ENCODE measurements around the gene SYTL1. TPM values are rescaled to one million over a fixed set of nuclear protein-coding genes. Genes with fewer than 3 reads are reported as not detected.

SYTL1 gene
- total RNA-seq, 2 experiments from 2014 or later: 81.7 to 117 TPM

DNA sequence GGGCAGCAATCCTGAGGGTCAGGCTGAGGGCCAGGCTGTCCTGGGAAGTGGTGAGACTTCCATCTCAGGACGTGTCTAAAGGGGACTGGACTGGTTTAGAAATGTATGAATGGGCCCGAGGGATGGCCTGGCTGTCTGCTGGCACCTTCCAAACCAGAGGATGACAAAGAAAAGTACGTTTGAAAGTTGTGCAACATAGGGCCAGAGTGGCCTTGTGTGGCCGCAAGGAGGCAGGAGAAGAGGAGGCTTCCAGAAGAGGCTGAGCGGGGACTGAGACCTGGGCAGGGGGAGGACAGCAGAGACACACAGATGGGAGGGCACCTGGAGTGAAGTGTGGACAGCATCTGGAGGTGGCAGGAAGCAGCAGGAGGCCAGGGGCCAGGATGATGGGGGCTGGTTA is 2.6 kb upstream of the SYTL1 start:
- H3K4me2 ChIP-seq (ENCODE audit: low read length): no peak overlapping the region
- H3K9me2 ChIP-seq (ENCODE audit: insufficient read depth, low read length): no peaks in the 10 kb centered on the region
- no TSS peak for BruUV-seq (replicated peaks)
- TF ChIP-seq, protein P1, sequence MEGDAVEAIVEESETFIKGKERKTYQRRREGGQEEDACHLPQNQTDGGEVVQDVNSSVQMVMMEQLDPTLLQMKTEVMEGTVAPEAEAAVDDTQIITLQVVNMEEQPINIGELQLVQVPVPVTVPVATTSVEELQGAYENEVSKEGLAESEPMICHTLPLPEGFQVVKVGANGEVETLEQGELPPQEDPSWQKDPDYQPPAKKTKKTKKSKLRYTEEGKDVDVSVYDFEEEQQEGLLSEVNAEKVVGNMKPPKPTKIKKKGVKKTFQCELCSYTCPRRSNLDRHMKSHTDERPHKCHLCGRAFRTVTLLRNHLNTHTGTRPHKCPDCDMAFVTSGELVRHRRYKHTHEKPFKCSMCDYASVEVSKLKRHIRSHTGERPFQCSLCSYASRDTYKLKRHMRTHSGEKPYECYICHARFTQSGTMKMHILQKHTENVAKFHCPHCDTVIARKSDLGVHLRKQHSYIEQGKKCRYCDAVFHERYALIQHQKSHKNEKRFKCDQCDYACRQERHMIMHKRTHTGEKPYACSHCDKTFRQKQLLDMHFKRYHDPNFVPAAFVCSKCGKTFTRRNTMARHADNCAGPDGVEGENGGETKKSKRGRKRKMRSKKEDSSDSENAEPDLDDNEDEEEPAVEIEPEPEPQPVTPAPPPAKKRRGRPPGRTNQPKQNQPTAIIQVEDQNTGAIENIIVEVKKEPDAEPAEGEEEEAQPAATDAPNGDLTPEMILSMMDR (conservative IDR thresholded peaks at IDR 0.05; ENCODE audit: low read length): no peak
- TF ChIP-seq EZH2phosphoT487 (IDR thresholded peaks at IDR 0.05; ENCODE audit: borderline replicate concordance, low read depth, low read length): no peak
- H3K4me1 ChIP-seq (ENCODE audit: insufficient read depth, low read length, poor library complexity, severe bottlenecking): peaks cover 44% of the 10 kb centered on the region
- H3K79me2 ChIP-seq (ENCODE audit: insufficient read depth, low read depth, low read length): peaks cover 5% of the 10 kb centered on the region; the same call in 1 of the 2 replicates
- peaks cover 30% of the 10 kb centered on the region for H3K36me3 ChIP-seq (ENCODE audit: insufficient read depth, low read length)
- no peak overlapping the region for H2AFZ ChIP-seq (ENCODE audit: low read length)
- no peak overlapping the region for H3K27ac ChIP-seq (ENCODE audit: low read depth, low read length, poor library complexity, severe bottlenecking)
- H3K4me3 ChIP-seq (ENCODE audit: low read depth, low read length, poor library complexity, severe bottlenecking): no peak overlapping the region
- ChIA-PET POLR2A (interaction anchor here (0.9 kb wide), 1 partner anchor 12 kb away, joined by 4 read pairs; no protein-coding TSS in a partner anchor), CTCF (ENCODE audit: unreplicated experiment) (no interaction called here)
- H4K20me1 ChIP-seq (ENCODE audit: insufficient read depth, low read length): no peaks in the 10 kb centered on the region
- no peaks in the 10 kb centered on the region for H3K9me3 ChIP-seq (ENCODE audit: low read length)
- intact Hi-C loops (cut with micrococcal nuclease; ENCODE audit: unreplicated experiment): no loop called here
- no peak for DNase-seq (ENCODE audit: low spot score)

DNA sequence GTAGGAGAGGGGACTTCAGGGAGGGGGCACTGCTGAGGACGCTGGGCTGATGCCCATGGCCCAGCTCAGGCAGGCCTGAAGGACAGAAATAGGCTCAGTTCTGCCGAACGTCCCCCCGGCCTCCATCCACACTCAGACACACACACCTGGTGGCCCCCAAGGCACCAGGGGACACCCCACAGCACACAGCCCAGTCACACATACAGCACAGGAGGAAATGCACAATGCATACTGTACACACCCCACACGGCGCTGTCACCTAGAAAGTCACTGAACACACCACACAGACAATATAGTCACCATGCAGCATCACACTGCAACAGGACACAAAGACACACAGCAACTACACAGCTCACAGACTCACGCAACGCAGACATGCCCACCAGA is 562 bp downstream of the SYTL1 start:
- no peaks in the 10 kb centered on the region for H4K20me1 ChIP-seq (ENCODE audit: insufficient read depth, low read length)
- H2AFZ ChIP-seq (ENCODE audit: low read length): peak overlapping the region; percentile 76; the same call in 1 of the 2 replicates
- peak; percentile 51 for DNase-seq (ENCODE audit: low spot score)
- BruUV-seq (replicated peaks): no TSS peak
- peak overlapping the region; percentile 96 for H3K4me2 ChIP-seq (ENCODE audit: low read length)
- peaks cover 5% of the 10 kb centered on the region; the same call in 1 of the 2 replicates for H3K79me2 ChIP-seq (ENCODE audit: insufficient read depth, low read depth, low read length)
- H3K27ac ChIP-seq (ENCODE audit: low read depth, low read length, poor library complexity, severe bottlenecking): peak overlapping the region; percentile 70
- peak overlapping the region; percentile 81 for H3K4me3 ChIP-seq (ENCODE audit: low read depth, low read length, poor library complexity, severe bottlenecking)
- no peaks in the 10 kb centered on the region for H3K9me3 ChIP-seq (ENCODE audit: low read length)
- intact Hi-C loops (cut with micrococcal nuclease; ENCODE audit: unreplicated experiment): loop anchor here (5.0 kb wide), 1 partner anchor 50 kb away; the partner anchor contains the start of gene GPR3
- H3K4me1 ChIP-seq (ENCODE audit: insufficient read depth, low read length, poor library complexity, severe bottlenecking): peaks cover 44% of the 10 kb centered on the region
- TF ChIP-seq EZH2phosphoT487 (IDR thresholded peaks at IDR 0.05; ENCODE audit: borderline replicate concordance, low read depth, low read length): no peak
- TF ChIP-seq, protein P1 (conservative IDR thresholded peaks at IDR 0.05; ENCODE audit: low read length): 0 out of 2 replicates have a peak, but pooled peaks have one; percentile 15
- H3K9me2 ChIP-seq (ENCODE audit: insufficient read depth, low read length): no peaks in the 10 kb centered on the region
- H3K36me3 ChIP-seq (ENCODE audit: insufficient read depth, low read length): peaks cover 8% of the 10 kb centered on the region; the same call in 1 of the 2 replicates
- ChIA-PET CTCF (ENCODE audit: unreplicated experiment) (interaction anchor here (0.8 to 1.2 kb wide), 2 partner anchors 15 to 23 kb away, joined by 3 read pairs; no protein-coding TSS in a partner anchor), POLR2A (interaction anchor here (0.9 to 2.2 kb wide), 3 partner anchors 15 to 20 kb away, joined by 3 to 8 read pairs (median 3); no protein-coding TSS in a partner anchor)

All from OCI-LY7 (cell line).